H7 (cell line): ENCODE results near the gene ATG9B. TPM values are rescaled to one million over a fixed set of nuclear protein-coding genes. Genes with fewer than 3 reads are reported as not detected.
A peak's percentile ranks its signal among the peaks of the same experiment; 100 is the strongest.
"Not testable (repeated sequence)": the region's sequence is repeated elsewhere in the genome, so short reads cannot be mapped to it uniquely, and the experiment has no call there.

Experiments used
- DNase-seq: peaks from one replicate; pipeline ENCODE4 v3.0.0; 2012
- H3K27me3 ChIP-seq: 2 replicates; pipeline ENCODE4 v1.6.0; 2011; ENCODE audit warnings: mild to moderate bottlenecking, low read length; ENCODE audit not compliant: control insufficient read depth, insufficient read depth
- H3K36me3 ChIP-seq: replicated peaks from 2 replicates; pipeline ENCODE4 v1.5.1; 2011; ENCODE audit warnings: low read length; ENCODE audit not compliant: control insufficient read depth, insufficient read depth
- H3K4me3 ChIP-seq: 2 replicates; pipeline ENCODE4 v1.5.1; 2011; ENCODE audit warnings: low read depth, mild to moderate bottlenecking, control low read depth, low read length, moderate library complexity; ENCODE audit not compliant: insufficient read depth
- total RNA-seq: library from RNA; depleted of rRNA; stranded (reverse); fragments of >200 nt; shearing (Covaris generic); gene quantifications from 2 replicates; pipeline ENCODE4 v1.2.3, GENCODE V29; 2014

ATG9B gene
- total RNA-seq, 1 experiment from 2014 or later: 1.7 TPM

- H3K27me3 ChIP-seq: no peaks in the 10 kb centered on the region
- DNase-seq: no peak
- no peak overlapping the region for H3K4me3 ChIP-seq
- H3K36me3 ChIP-seq: no peaks in the 10 kb centered on the region; the same call in none of the 2 replicates
Observed at GRCh38 chr7:151034312-151035025, 10.2 kb upstream of the ATG9B start.

- no peak for DNase-seq
- H3K36me3 ChIP-seq: no peaks in the 10 kb centered on the region; the same call in none of the 2 replicates
- H3K4me3 ChIP-seq: no peak overlapping the region
- H3K27me3 ChIP-seq: no peaks in the 10 kb centered on the region
Observed at GRCh38 chr7:151033864-151034249, 9.6 kb upstream of the ATG9B start.

- H3K27me3 ChIP-seq: no peaks in the 10 kb centered on the region
- H3K36me3 ChIP-seq: no peaks in the 10 kb centered on the region; the same call in none of the 2 replicates
- H3K4me3 ChIP-seq: no peak overlapping the region
- DNase-seq: peak; percentile 81
Observed at GRCh38 chr7:151032936-151033863, 8.9 kb upstream of the ATG9B start.

GRCh38 chr7:151031011-151031410 is 6.7 kb upstream of the ATG9B start:
- H3K36me3 ChIP-seq: no peaks in the 10 kb centered on the region; the same call in none of the 2 replicates
- H3K27me3 ChIP-seq: no peaks in the 10 kb centered on the region
- no peak for DNase-seq
- no peak overlapping the region for H3K4me3 ChIP-seq

- no peak for DNase-seq
- Histone ChIP-seq H3K27me3 (no peaks in the 10 kb centered on the region; the same call in 1 of the 2 replicates), H3K4me3 (peak overlapping the region; percentile 80), H3K36me3 (no peaks in the 10 kb centered on the region)
Observed at GRCh38 chr7:151028948-151029501, 4.7 kb upstream of the ATG9B start.

GRCh38 chr7:151028131-151028947 is 4.0 kb upstream of the ATG9B start, which contains the start of gene ABCB8:
Gene ABCB8 (plus strand): TSS chr7:151028450. CDS start chr7:151028516, 66 bp downstream.
- Histone ChIP-seq H3K4me3 (peak within 1 kb of the TSS; percentile 80), H3K27me3 (no peaks in the 10 kb centered on the region; the same call in 1 of the 2 replicates), H3K36me3 (no peaks in the 10 kb centered on the region)
- peak; percentile 100 for DNase-seq

- H3K4me3 ChIP-seq: peak overlapping the region; percentile 17
- DNase-seq, H3K36me3 ChIP-seq, H3K27me3 ChIP-seq: not testable (repeated sequence)
Observed at GRCh38 chr7:151027728-151028130, 3.4 kb upstream of the ATG9B start.

GRCh38 chr7:151026771-151027727 is 2.8 kb upstream of the ATG9B start:
- not testable (repeated sequence) for DNase-seq, H3K27me3 ChIP-seq, H3K36me3 ChIP-seq
- H3K4me3 ChIP-seq: peak overlapping the region; percentile 17

GRCh38 chr7:151025924-151026671 is 1.8 kb upstream of the ATG9B start:
- DNase-seq: no peak
- no peak overlapping the region for H3K4me3 ChIP-seq
- H3K36me3 ChIP-seq: no peaks in the 10 kb centered on the region
- H3K27me3 ChIP-seq: no peaks in the 10 kb centered on the region; the same call in 1 of the 2 replicates

- no peaks in the 10 kb centered on the region for H3K36me3 ChIP-seq
- no peak overlapping the region for H3K4me3 ChIP-seq
- H3K27me3 ChIP-seq: peaks cover 27% of the 10 kb centered on the region
- no peak for DNase-seq
Observed at GRCh38 chr7:151023232-151023631, 1.1 kb downstream of the ATG9B start.

GRCh38 chr7:151020231-151020630 is 4.1 kb downstream of the ATG9B start:
- Histone ChIP-seq H3K36me3 (no peaks in the 10 kb centered on the region), H3K4me3 (no peak overlapping the region), H3K27me3 (peaks cover 43% of the 10 kb centered on the region)
- no peak for DNase-seq

GRCh38 chr7:151019130-151019447 is 5.2 kb downstream of the ATG9B start:
- DNase-seq: no peak

More at GRCh38 chr7:151019130-151019447, 5.2 kb downstream of the ATG9B start:
- peaks cover 43% of the 10 kb centered on the region for H3K27me3 ChIP-seq
- no peaks in the 10 kb centered on the region for H3K36me3 ChIP-seq
- peak overlapping the region; percentile 30 for H3K4me3 ChIP-seq
